PFSK-1 (cell line): ENCODE data around the gene ABL2.

Source experiments
- FOXP2 ChIP-seq: optimal IDR thresholded peaks from 2 replicates; pipeline ENCODE3; 2011; ENCODE audit warnings: borderline replicate concordance, control low read depth, inconsistent platforms; ENCODE audit not compliant: insufficient read depth; ENCODE audit errors: extremely low read length, extremely low read depth
- POLR2AphosphoS5 ChIP-seq: IDR thresholded peaks from 2 replicates; pipeline ENCODE4 v1.6.1; 2012; ENCODE audit warnings: low read depth, mild to moderate bottlenecking, control low read depth, low read length, moderate library complexity
- SIN3A ChIP-seq: IDR thresholded peaks from 2 replicates; pipeline ENCODE4 v1.6.1; 2012; ENCODE audit warnings: mild to moderate bottlenecking, low read length, moderate library complexity, borderline replicate concordance; ENCODE audit not compliant: insufficient read depth
- TAF1 ChIP-seq: IDR thresholded peaks from 2 replicates; pipeline ENCODE4 v1.6.1; 2012; ENCODE audit warnings: low read length, control low read depth, borderline replicate concordance; ENCODE audit not compliant: insufficient read depth
- TF ChIP-seq, protein P1 (sequence below), 2 experiments: IDR thresholded peaks; 2 replicates each; pipeline versions ENCODE4 v1.6.1 to v1.8.0; 2011 to 2012; ENCODE audit warnings: low read depth in 2 of 2, low read length in 2 of 2, control low read depth in 1 of 2, inconsistent platforms in 1 of 2, mild to moderate bottlenecking in 1 of 2, moderate library complexity in 1 of 2; ENCODE audit not compliant: insufficient read depth in 1 of 2

Gene ABL2

DNA sequence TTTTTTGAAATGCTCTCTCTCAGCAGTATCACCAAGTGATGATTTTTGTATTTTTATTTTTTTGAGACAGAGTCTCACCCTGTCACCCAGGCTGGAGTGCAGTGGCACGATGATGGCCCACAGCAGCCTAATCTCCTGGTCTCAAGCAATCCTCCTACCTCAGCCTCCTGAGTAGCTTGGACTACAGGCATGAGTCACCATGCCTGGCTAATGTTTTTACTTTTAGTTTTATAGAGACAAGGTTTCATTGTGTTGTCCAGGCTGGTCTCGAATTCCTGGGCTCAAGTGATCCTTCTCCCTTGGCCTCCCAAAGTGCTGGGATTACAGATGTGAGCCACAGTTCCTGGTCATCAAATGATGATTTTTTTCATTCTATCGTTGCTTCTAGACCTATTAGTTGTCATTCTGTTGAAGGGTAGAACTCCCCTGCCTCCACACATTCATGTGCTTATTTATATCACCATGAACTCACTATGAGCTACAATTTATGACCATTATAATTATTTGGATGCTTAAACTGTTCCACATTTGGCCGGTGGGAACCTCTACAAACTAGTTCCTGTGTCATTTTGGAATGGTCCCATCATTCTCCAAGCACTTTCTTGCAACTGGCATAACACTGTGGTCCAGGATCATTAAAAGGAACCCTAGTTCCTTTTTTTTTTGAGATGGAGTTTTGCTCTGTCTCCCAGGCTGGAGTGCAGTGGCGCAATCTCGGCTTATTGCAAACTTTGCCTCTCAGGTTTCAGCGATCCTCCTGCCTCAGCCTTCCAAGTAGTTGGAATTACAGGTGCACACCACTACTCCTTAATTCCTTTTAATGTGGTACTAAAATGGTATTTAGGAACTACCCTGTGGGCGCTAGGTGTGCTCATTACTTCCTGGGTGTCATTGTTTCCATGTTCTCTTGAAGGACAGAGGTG, 167.9 kb downstream of the ABL2 start:
- TF ChIP-seq FOXP2 (no peak), SIN3A (no peak), POLR2AphosphoS5 (no peak), TAF1 (no peak)
- TF ChIP-seq, protein P1, sequence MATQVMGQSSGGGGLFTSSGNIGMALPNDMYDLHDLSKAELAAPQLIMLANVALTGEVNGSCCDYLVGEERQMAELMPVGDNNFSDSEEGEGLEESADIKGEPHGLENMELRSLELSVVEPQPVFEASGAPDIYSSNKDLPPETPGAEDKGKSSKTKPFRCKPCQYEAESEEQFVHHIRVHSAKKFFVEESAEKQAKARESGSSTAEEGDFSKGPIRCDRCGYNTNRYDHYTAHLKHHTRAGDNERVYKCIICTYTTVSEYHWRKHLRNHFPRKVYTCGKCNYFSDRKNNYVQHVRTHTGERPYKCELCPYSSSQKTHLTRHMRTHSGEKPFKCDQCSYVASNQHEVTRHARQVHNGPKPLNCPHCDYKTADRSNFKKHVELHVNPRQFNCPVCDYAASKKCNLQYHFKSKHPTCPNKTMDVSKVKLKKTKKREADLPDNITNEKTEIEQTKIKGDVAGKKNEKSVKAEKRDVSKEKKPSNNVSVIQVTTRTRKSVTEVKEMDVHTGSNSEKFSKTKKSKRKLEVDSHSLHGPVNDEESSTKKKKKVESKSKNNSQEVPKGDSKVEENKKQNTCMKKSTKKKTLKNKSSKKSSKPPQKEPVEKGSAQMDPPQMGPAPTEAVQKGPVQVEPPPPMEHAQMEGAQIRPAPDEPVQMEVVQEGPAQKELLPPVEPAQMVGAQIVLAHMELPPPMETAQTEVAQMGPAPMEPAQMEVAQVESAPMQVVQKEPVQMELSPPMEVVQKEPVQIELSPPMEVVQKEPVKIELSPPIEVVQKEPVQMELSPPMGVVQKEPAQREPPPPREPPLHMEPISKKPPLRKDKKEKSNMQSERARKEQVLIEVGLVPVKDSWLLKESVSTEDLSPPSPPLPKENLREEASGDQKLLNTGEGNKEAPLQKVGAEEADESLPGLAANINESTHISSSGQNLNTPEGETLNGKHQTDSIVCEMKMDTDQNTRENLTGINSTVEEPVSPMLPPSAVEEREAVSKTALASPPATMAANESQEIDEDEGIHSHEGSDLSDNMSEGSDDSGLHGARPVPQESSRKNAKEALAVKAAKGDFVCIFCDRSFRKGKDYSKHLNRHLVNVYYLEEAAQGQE (IDR thresholded peaks at IDR 0.05; ENCODE audit: insufficient read depth in 1 of 2, low read depth in 2 of 2, low read length in 2 of 2) = no peak

DNA sequence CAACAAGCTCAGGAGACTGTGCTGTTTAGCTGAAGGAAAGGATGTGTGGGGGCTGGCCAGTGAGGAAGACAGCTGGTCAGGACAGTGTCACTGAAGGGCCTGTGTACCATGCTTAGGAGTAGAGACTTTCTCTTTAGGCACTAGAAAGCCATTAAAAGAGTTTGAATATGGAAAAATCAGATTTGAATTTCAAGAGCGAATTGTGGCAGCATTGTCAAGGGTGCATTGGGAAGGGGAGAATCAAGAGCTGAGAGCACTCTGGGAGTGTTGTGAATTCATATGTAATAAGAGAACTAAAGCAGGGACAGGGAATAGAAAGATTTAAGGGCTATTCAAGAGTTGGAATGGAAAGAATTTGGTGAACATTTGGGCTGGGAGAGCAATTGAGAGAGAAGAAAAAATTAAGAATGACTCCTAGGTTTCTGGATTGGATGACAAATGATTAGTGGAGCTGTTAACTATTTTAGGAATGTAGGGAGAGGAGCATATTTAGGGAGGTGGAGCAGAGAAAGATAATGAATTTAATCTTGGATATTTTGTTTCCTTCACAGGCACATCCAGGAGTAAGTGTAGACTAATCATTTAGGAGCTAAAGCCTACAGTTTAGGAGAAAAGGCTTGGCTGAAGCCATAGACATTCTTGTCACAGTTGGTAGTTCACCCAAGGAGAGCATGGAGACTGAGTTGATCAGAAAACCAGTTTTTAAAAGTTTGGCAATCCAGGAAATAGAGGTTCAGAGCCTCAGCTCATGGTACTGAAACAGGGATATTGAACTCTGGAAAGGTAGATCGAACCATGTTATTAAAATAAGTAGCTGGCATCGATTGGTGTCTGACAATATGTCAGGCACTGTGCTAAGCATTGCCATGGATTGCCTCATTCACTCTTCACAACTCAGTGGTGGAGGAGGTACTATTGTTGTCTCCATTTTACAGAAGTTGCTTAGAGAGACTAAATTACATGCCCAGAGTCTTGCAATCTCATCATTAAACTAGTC, 170.7 kb downstream of the ABL2 start:
- no peak for TF ChIP-seq SIN3A
- no peak for TF ChIP-seq FOXP2
- no peak for TF ChIP-seq POLR2AphosphoS5
- TF ChIP-seq TAF1 = no peak

DNA sequence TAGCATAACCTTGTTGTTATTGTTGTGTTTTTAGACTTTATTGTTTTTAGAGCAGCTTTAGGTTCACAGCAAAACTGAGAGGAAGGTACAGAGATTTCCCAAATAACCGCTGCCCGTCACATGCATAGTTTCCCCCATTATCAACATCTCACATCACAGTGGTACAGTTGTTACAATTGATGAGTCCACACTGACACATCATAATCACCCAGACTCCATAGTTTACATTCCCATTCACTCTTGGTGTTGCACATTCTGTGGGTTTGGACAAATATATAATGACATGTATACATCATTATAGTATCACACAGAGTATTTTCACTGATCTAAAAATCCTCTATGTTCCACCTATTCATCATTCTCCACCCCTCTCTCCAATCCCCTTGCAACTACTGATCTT, 173.5 kb downstream of the ABL2 start:
- TF ChIP-seq FOXP2 (no peak), TAF1 (no peak), SIN3A (no peak), POLR2AphosphoS5 (no peak)
- TF ChIP-seq, protein P1 (IDR thresholded peaks at IDR 0.05; ENCODE audit: insufficient read depth in 1 of 2, low read depth in 2 of 2, low read length in 2 of 2) = no peak

DNA sequence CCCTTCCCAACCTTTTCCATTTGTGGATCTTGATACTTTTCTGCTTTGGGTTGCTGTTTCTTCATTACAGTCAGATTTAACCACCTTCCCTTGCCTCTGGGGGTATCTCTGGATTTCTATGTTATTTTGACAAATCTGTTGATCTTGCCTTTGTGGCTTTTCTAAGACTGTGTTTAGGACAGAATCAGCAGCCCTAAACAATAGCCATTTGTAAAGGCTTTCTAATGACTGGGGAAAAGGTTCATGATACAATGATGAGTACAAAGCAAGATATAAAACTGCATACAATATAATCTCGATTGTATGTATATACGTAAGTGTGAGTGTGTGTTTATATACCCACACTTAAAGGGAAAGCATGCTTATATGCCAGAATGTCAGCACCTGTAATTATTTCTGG, 176.0 kb downstream of the ABL2 start:
- TF ChIP-seq POLR2AphosphoS5 (no peak), SIN3A (no peak), FOXP2 (no peak), TAF1 (no peak)
- TF ChIP-seq, protein P1 (IDR thresholded peaks at IDR 0.05; ENCODE audit: insufficient read depth in 1 of 2, low read depth in 2 of 2, low read length in 2 of 2) = no peak

DNA sequence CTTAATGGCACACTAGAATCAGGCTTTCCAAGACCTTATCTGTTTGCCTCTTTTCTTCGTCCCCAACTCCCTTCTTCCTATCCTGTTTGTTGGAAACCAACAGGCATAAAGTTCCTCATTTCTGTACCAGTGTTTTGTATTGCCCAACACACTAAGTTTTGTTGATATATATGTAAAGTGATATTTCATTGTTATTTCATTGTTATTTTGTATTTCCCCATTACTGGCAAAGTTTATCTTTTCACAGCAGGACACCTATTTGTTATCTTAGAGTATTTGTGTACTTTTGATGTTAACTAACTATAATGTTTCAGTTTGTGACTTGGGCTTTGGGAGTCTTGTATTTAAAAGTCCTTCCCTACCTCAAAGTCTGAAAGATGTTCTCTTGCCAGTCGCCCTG, 176.7 kb downstream of the ABL2 start:
- TF ChIP-seq FOXP2 = no peak
- no peak for TF ChIP-seq TAF1
- TF ChIP-seq SIN3A = no peak
